Measurements from ENCODE around the gene MLF2.

The MLF2 gene

GRCh38 chr12:6752921-6753771 lies at the start of gene MLF2:
TSS of gene MLF2 (minus strand) at chr12:6753141. CDS start at chr12:6752334, 807 bp downstream.
- peak; percentile 96 for DNase-seq

GRCh38 chr12:6799147-6799546 lies 46.2 kb upstream of the MLF2 start:
- DNase-seq: no peak

GRCh38 chr12:6796576-6796975 lies 43.6 kb upstream of the MLF2 start:
- DNase-seq: no peak

GRCh38 chr12:6795088-6795487 lies 42.1 kb upstream of the MLF2 start:
- DNase-seq: no peak

GRCh38 chr12:6792522-6793201 lies 39.7 kb upstream of the MLF2 start:
- DNase-seq: no peak

GRCh38 chr12:6791931-6792520 lies 39.1 kb upstream of the MLF2 start:
- no peak for DNase-seq

GRCh38 chr12:6790496-6791150 lies 37.7 kb upstream of the MLF2 start:
- DNase-seq: no peak

GRCh38 chr12:6788972-6789924 lies 36.3 kb upstream of the MLF2 start, which contains the start of gene CD4:
TSS of gene CD4 (plus strand) at chr12:6789528. CDS start at chr12:6800139, 10,611 bp downstream.
- no peak for DNase-seq

GRCh38 chr12:6787309-6787708 lies 34.4 kb upstream of the MLF2 start:
- DNase-seq: no peak

- DNase-seq: no peak
Measured at GRCh38 chr12:6786416-6787094, 33.6 kb upstream of the MLF2 start.

- DNase-seq: no peak
Measured at GRCh38 chr12:6784761-6785160, 31.8 kb upstream of the MLF2 start.

GRCh38 chr12:6784296-6784695 lies 31.4 kb upstream of the MLF2 start:
- no peak for DNase-seq

GRCh38 chr12:6783828-6784227 lies 30.9 kb upstream of the MLF2 start:
- DNase-seq: no peak

- DNase-seq: no peak
Measured at GRCh38 chr12:6782850-6783566, 30.1 kb upstream of the MLF2 start.

GRCh38 chr12:6782119-6782518 lies 29.2 kb upstream of the MLF2 start:
- DNase-seq: no peak

- DNase-seq: no peak
Measured at GRCh38 chr12:6780573-6780972, 27.6 kb upstream of the MLF2 start.

- DNase-seq: no peak
Measured at GRCh38 chr12:6779708-6780432, 26.9 kb upstream of the MLF2 start.

- DNase-seq: peak; percentile 86
Measured at GRCh38 chr12:6778574-6779550, 25.9 kb upstream of the MLF2 start.

GRCh38 chr12:6778217-6778573 lies 25.3 kb upstream of the MLF2 start:
- DNase-seq: no peak

Measured in DMS153 (cell line).